ENCODE results near the gene MARCHF10.
"Not testable (repeated sequence)": the region's sequence is repeated elsewhere in the genome, so short reads cannot be mapped to it uniquely, and the experiment has no call there.

The MARCHF10 gene

DNA sequence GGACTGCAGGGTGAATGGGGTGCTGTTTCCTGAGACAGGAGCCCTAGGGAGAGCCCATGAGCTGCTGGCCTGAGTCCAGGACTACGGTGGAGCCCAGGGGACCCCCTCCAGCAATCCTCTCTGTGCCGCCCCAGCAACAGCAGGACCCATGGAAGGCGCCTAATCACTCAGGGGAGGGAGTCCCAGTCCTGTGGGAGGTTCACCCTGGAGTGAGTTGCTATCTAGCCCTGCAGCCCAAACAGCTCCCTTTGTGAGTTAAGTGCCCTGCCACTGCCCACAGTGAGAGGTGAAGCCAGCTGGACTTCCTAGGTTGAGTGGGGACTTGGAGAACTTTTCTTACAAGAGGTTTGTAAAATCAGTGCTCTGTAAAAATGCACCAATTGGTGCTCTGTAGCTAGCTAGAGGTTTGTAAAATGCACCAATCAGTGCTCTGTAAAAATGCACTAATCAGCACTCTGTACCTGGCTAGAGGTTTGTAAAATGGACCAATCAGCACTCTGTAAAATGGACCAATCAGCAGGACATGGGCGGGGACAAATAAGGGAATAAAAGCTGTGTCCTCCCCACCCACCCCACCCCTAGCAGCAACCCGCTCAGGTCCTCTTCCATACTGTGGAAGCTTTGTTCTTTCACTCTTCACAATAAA is 112.9 kb downstream of the MARCHF10 start:
- not testable (repeated sequence) for DNase-seq

DNA sequence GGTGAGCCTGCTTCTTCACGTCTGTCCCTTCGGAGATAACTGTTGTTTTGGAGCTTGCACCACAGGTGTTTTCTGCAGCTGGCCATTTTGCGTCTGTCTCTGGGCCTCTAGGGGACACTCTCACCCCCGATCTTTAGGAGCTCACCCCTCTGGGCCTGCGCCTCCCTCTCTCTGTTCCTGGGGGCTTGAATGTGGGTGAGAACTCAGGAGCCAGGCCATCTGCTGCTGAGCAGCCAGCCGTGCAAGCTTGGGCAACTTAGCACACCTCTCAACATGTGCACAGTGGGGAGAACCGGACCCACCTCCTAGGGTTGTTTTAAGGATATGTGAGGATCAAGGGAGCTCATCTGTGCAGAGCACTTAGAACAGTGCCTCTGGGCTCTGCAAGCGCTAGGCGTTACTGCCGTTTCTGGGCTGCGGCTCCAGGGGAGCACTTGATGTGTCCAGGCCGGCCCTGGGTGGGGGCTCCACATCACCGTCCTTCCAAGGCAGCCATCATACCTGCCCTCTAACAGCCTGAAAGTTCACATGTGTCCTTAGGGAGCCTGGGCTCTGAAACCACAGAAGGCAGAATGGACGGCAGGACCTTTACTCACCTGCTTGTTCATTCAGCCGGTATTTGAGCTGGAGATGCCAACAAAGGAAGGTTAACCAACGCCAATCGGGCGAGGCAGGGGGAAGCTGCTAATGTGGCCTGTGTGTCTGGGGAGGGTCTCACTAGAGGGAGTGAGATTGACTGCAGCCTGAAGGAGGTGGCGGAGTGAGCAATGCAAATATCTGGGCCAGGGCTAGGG is 114.3 kb downstream of the MARCHF10 start:
- DNase-seq: no peak

DNA sequence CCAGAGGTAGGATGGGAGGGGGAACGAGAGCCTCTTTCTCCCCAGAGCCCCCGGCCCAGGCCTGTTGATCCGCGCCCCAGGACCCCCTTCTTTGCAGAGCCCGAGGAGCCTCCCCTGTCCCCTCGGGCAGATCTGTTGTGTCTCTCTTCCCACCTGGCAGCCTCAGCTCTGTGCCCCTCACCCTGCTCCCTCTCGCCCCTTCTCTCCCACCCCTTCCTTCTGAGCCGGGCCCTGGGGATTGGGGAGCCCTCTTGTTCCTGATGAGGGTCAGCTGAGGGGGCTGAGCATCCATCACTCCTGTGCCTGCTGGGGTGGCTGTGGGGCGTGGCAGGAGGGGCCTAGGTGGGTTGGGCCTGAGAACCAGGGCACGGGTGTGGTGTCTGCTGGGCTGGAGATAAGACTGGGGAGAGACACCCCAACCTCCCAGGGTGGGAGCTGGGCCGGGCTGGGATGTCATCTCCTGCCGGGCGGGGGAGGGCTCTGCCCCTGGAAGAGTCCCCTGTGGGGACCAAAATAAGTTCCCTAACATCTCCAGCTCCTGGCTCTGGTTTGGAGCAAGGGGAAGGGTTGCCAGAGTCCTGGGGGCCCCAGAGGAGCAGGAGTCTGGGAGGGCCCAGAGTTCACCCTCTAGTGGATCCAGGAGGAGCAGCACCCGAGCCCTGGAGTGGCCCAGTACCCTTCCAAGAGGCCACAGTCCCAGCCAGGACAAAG is 115.2 kb downstream of the MARCHF10 start:
- DNase-seq: no peak

DNA sequence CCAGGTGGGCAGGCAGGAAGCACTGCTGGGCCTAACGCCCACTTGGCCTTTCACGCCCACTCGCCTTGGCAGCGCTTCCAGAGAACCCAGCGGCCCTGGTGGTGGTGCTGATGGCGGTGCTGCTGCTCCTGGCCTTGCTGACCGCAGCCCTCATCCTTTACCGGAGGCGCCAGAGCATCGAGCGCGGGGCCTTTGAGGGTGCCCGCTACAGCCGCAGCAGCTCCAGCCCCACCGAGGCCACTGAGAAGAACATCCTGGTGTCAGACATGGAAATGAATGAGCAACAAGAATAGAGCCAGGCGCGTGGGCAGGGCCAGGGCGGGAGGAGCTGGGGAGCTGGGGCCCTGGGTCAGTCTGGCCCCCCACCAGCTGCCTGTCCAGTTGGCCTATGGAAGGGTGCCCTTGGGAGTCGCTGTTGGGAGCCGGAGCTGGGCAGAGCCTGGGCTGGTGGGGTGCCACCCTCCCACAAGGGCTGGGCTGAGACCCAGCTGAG is 115.9 kb downstream of the MARCHF10 start:
- no peak for DNase-seq

DNA sequence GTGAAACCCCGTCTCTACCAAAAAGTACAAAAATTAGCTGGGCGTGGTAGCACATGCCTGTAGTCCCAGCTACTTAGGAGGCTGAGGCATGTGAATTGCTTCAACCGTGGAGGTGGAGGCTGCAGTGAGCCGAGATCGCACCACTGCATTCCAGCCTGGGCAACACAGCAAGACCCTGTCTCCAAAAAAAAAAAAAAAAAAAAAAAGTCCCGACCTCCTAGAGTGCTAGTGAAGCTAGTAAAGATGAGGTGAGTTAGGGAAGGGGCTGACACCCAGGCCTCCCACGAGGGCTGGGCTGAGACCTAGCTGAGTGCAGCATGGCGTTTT is 116.6 kb downstream of the MARCHF10 start:
- DNase-seq: not testable (repeated sequence)

DNA sequence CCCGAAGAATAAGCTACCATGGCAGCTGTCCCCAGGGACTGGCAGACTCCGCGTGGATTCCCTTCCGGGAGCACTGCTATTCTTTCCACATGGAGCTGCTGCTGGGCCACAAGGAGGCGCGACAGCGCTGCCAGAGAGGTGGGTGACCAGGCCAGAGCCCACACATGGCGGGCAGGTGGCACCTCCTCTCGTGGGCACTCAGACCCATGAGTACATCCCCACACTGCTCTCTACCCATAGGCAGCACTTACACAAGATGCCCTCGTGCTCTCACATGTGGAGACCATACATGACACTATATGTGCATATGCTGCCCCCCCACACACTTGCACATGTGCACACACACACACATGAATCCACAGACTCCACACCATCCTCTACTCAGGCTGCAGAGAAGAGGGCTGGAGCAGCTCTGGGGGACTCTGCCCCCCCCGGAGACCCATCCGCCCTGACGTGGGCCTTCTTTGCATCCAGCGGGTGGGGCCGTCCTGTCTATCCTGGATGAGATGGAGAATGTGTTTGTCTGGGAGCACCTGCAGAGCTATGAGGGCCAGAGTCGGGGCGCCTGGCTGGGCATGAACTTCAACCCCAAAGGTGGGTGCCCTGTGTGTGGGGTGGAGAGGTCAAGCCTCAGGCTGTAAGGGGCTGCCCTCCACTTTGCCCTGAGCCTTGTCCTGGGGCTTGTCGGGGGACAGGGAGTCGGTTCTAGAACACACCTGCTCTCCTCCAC is 117.8 kb downstream of the MARCHF10 start:
- no peak for DNase-seq

DNA sequence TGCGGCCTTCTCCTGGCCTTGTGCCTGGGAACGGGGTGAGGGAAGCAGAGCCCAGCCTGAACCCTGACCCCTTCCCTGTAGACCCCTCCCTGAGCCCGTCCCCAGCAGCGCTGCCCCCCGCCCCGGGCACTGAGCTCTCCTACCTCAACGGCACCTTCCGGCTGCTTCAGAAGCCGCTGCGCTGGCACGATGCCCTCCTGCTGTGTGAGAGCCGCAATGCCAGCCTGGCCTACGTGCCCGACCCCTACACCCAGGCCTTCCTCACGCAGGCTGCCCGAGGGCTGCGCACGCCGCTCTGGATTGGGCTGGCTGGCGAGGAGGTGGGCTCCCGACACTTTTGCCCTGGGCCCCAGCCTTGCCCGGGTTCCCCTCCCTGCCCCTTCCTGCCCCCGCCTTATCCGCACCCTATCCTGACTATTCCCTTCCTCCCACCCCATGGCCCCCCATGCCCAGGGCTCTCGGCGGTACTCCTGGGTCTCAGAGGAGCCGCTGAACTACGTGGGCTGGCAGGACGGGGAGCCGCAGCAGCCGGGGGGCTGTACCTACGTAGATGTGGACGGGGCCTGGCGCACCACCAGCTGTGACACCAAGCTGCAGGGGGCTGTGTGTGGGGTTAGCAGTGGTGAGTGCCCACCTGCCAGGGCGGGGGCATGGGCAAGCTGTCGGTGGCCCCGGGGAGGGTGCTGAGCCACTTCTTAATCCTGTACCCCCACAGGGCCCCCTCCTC is 118.5 kb downstream of the MARCHF10 start:
- DNase-seq: no peak

DNA sequence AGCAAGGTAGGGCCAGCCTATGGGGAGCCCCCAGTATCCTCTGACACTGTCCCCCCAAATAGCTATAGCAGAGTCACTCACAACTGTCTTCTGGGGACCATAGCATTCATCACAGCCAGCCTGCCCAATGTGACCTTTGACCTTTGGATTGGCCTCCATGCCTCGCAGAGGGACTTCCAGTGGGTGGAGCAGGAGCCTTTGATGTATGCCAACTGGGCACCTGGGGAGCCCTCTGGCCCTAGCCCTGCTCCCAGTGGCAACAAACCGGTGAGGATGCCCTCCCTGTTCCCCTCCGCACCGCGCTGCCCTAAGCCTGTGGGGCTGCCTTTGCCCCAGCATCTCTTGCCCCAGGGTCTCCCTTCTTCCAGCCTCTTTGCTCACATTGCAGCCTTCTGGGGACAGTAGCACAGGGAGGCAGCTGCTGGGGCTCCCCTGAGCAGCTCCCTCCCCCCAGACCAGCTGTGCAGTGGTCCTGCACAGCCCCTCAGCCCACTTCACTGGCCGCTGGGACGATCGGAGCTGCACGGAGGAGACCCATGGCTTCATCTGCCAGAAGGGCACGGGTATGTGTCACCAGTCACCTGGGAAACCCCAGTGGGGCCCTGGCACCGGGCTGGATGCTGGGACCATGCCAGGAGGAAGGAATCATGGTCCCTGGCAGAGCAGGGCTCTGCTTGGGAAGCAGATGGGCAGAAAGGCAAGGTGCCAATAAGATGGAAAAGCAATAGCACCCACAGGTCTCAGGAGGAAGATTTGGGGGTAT is 119.5 kb downstream of the MARCHF10 start:
- no peak for DNase-seq

DNA sequence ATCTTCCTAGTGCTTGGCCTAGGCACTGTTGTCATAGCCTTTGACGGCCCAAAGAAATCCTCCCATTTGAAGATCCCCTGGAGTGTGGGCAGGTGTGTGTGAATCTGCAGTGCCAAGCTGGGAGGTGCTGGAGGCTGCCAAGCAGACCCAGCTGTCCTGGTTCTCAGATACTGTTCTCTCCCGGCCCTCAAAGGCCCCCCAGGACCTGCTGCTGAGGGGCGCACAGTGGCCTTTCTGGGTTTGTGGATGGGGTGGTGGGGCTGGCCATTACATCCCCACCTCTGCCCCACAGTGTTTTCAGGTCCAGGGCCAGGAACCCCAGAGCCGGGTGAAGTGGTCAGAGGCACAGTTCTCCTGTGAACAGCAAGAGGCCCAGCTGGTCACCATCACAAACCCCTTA is 120.1 kb downstream of the MARCHF10 start:
- DNase-seq: no peak

DNA sequence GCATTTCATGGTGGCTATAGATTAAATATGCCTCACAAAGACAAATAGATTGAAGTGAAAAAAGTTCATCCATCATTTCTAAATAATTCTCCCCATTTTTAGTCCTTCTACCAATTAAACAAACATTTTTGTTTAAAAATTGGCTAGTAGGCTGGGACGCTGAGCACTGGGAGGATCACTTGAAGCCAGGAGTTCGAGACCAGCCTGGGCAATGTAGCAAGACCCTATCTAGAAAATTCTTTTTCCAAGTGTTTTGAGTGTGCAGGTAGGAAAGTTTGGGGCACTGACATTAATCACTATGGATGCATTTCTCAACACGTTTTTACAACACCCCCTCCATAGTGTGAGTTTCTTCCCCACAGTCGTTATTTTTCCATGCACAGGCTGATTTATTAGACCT is 123.9 kb downstream of the MARCHF10 start:
- no peak for DNase-seq

DNA sequence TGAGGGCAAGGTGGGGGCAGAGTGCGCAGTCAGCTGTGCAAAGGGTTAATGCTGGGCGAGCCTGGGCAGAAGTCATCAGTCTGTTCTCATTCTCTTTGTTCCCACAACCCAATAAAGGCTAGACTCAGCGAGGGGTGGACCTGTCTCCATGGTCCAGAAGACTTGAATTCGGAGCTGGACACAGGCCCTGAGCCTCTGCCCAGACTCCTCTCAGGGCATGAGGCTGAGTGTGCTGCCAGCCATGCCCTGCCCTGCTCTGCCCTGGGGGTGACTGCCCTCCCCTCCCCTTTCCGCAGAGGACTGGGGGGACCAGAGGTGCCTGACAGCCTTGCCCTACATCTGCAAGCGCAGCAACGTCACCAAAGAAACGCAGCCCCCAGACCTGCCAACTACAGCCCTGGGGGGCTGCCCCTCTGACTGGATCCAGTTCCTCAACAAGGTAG is 126.2 kb downstream of the MARCHF10 start:
- no peak for DNase-seq

DNA sequence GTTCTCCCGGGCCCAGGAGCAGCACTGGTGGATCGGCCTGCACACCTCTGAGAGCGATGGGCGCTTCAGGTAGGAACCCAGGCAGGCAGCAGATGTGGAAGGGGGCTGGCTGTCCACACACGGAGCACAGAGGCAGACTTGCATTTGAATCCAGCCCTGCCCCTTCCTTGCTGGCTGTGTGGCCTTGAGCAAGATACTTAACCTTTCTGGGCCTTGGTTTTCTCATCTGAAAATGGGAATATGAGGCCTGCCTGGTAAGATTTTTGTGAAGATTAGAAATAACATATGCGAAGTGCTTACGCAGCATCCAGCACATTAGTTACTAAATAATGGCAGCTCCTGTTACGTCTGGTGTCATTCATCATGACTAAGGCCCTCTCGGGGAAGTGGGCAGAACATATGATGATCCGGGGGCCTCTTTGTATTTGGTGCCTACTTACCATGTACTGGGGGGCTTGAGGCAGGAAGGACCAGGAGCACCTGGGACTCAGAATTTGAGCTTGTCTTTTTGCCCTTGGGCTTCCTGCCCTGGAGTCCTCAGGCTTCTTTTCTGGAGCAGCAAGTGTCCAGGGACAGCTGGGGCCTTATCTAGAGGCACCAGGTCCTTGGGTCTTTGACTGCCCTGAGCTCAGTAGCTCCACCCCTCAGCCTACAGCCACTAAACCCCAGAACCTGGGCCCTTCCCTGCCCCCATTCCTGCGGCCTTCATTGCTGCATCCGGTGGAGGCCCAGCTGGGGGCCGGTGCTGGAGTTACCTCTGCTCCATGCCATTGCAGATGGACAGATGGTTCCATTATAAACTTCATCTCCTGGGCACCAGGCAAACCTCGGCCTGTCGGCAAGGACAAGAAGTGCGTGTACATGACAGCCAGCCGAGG is 126.8 kb downstream of the MARCHF10 start:
- no peak for DNase-seq

DNA sequence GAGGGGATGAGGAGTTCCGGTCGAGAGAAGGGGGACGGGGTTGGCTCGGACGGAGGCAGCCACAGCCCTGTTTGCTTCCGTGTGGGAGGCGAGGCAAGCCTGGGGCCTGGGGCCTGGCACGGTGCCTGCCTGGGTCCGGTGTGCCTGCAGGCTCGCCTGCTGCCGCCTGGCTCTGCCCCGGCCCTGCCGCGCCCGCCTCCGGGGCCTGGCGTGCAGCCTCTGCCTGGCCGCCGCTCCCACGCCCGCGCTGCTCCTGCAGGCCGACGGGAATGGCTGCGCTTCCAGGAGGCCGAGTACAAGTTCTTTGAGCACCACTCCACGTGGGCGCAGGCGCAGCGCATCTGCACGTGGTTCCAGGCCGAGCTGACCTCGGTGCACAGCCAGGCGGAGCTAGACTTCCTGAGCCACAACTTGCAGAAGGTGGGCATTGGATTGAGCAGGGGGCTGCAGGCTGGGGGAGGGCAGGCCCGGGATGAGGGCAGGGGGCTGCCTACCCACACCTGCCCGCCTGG is 127.5 kb downstream of the MARCHF10 start:
- no peak for DNase-seq

DNA sequence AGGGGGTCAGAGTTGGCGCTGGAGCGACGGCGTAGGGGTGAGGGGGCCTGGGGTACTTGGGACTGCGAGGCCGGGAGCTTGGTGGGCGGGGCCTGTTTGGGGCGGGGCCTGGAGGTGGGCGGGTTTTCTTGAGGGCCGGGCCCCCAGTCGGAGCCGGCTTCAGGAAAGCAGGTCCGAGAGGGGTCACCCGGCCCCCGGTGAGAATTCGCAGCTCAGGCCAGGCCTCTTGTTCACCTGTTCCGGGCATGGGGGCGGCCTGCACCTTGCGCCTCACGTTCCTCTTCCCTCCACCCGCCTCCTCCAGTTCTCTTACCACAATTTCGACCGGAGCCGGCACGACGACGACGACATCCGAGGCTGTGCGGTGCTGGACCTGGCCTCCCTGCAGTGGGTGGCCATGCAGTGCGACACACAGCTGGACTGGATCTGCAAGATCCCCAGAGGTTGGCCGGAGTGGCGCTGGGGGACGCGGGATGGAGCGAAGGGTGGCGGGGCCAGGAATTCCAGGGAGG is 128.2 kb downstream of the MARCHF10 start:
- no peak for DNase-seq

DNA sequence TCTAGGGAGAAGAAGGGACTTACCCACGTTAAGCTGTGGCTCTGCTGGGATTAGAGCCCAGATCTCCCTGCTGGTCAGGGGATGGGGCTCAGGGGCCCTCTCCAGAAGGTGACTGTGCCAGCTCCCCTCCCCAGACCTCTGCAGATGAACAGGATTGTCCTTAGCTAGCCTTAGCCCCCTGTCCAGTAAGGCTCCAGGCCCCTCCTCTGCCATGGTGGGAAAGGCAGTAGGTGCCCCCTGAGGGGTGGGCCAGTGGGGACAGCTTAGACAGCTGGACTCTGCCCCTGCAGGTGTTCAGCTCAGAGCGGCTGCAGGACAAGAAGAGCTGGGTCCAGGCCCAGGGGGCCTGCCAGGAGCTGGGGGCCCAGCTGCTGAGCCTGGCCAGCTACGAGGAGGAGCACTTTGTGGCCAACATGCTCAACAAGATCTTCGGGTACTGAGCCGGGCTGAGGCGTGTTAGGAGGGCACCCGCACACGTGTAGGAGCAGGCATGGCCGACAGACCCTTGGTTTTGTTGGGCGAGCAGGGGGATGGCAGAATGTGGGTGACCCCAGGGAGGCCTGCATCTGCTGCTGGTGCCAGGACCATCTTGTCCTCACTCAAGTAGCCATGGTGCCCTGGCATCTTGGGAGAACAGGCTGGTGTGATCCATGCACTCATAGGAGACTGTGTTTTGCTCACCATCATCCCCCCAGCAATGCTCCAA is 129.7 kb downstream of the MARCHF10 start:
- no peak for DNase-seq

DNA sequence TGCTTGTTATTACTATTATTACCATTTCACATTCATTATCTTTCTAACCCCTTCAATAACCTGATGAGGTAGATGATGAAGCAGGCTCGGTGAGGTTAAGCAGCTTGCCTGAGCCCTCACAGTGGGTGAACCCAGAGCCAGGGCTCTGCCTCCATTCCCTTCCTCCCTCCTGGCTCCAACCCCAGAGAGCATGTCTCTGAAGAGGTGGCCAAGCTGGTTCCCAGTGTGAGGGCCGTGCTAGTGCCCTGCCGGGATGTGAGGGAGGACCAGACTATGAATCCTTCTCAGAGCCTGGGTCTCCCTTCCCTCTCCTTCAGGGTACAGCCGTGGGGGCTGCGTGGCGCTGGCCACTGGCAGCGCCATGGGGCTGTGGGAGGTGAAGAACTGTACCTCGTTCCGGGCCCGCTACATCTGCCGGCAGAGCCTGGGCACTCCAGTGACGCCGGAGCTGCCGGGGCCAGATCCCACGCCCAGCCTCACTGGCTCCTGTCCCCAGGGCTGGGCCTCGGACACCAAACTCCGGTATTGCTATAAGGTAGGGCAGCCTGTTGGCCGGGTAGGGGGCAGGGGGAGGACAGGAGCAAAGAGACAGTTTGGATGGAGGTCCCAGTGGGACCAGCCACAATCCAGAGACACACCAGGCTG is 131.0 kb downstream of the MARCHF10 start:
- no peak for DNase-seq

DNA sequence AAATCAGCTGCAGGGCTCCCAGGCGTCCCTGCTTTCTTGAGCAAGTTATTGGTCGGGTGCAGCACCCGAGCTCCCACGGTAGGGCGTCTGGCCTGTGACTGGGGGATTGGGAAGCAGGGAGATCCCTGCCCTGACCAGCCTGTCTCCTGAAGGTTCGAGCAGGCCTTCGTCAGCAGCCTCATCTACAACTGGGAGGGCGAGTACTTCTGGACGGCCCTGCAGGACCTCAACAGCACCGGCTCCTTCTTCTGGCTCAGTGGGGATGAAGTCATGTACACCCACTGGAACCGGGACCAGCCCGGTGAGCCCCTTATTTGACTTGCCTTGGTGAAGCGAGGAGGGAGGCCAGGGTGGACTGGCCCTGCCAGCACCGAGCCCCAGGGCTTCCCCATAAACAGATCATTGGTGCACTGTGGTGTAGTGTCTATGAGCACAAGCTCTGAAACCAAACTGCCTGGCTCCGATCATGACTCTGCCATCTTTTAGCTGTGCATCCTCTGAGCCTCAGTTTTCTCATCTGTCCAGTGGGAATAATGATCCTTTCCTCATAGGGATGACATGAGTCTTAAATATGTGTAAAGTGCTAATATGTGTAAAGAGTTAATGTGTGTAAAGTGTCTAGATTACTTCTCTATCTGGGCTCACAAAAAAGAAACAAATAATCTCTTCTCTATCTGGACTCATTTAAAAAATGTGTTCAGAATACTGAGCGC is 131.7 kb downstream of the MARCHF10 start:
- no peak for DNase-seq

DNA sequence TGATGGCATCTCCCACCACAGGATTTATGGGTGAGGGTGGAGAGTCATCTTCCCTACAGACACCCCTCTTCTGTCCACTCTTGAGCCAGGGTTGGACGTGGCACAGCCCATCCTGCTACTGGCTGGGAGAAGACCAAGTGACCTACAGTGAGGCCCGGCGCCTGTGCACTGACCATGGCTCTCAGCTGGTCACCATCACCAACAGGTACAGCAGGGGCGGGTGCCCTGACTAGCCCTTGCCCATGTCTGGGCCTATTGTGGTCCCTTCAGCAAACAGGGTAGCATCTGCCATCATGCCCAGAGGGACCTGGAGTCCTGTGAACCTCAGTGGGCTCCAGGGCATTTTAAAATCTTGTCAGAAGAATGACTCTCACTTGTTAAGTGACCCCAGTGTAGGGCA is 132.4 kb downstream of the MARCHF10 start:
- DNase-seq: no peak
